Amniotic epithelial cell (primary cell): ENCODE results near the gene DCTN2.

Source experiments
- DNase-seq: peaks from one replicate; pipeline ENCODE4 v3.0.0-alpha.2; 2010; ENCODE audit warnings: low read depth

Gene DCTN2

GRCh38 chr12:57488402-57489156, 58.4 kb downstream of the DCTN2 start:
- no peak for DNase-seq

- DNase-seq, result peak; percentile 96
Observed at GRCh38 chr12:57487597-57488401, 59.2 kb downstream of the DCTN2 start, which contains the start of gene MARS1. Gene MARS1, plus strand, starts transcription at chr12:57488068. Its CDS starts 23 bp downstream, at chr12:57488091.

- no peak for DNase-seq
Observed at GRCh38 chr12:57487055-57487596, 59.9 kb downstream of the DCTN2 start.

GRCh38 chr12:57485695-57486094, 61.3 kb downstream of the DCTN2 start:
- DNase-seq, result no peak

GRCh38 chr12:57483466-57483865, 63.5 kb downstream of the DCTN2 start:
- DNase-seq, result peak; percentile 73

GRCh38 chr12:57481671-57482070, 65.3 kb downstream of the DCTN2 start:
- DNase-seq, result no peak
